Astrocyte (in vitro differentiated cells and primary cell): ENCODE results near the gene CD99L2. TPM values are rescaled to one million over a fixed set of nuclear protein-coding genes. Genes with fewer than 3 reads are reported as not detected.

Experiments
- DNase-seq: peaks from one replicate; pipeline ENCODE4 v3.0.0-alpha.2; 2010; ENCODE audit warnings: low read depth
- FAIRE-seq: peaks from 2 replicates; lab custom pipeline; 2011; peaks lifted over from hg19 to GRCh38; lab: Jason Lieb, UNC
- H2AFZ ChIP-seq: 2 replicates; pipeline ENCODE4 v1.6.0; 2012; ENCODE audit warnings: low read depth, low read length, inconsistent platforms
- H3K27ac ChIP-seq: 2 replicates; pipeline ENCODE4 v1.5.1; 2011; ENCODE audit warnings: low read depth, low read length, inconsistent platforms
- H3K27me3 ChIP-seq: 2 replicates; pipeline ENCODE4 v1.6.0; 2011; ENCODE audit warnings: low read length, inconsistent platforms; ENCODE audit not compliant: insufficient read depth
- H3K36me3 ChIP-seq: 2 replicates; pipeline ENCODE4 v1.5.1; 2011; ENCODE audit warnings: low read length, inconsistent platforms; ENCODE audit not compliant: insufficient read depth
- H3K4me1 ChIP-seq: 2 replicates; pipeline ENCODE4 v1.5.1; 2011; ENCODE audit warnings: low read length, inconsistent platforms; ENCODE audit not compliant: insufficient read depth
- H3K4me2 ChIP-seq: 2 replicates; pipeline ENCODE4 v1.6.0; 2012; ENCODE audit warnings: low read length, inconsistent platforms
- H3K4me3 ChIP-seq: 2 replicates; pipeline ENCODE4 v1.5.1; 2011; ENCODE audit warnings: low read depth, mild to moderate bottlenecking, low read length, inconsistent platforms; ENCODE audit not compliant: insufficient read depth
- H3K79me2 ChIP-seq: 2 replicates; pipeline ENCODE4 v1.6.0; 2012; ENCODE audit warnings: mild to moderate bottlenecking, low read length, inconsistent platforms; ENCODE audit not compliant: insufficient read depth
- H3K9ac ChIP-seq: 2 replicates; pipeline ENCODE4 v1.6.0; 2012; ENCODE audit warnings: mild to moderate bottlenecking, low read length, inconsistent platforms
- H3K9me3 ChIP-seq: 2 replicates; pipeline ENCODE4 v1.5.1; 2012; ENCODE audit warnings: low read depth, mild to moderate bottlenecking, low read length, inconsistent platforms; ENCODE audit not compliant: insufficient read depth
- H4K20me1 ChIP-seq: 2 replicates; pipeline ENCODE4 v1.6.0; 2012; ENCODE audit warnings: low read length, inconsistent platforms; ENCODE audit not compliant: insufficient read depth
- H3K27ac Mint-ChIP-seq: one replicate; pipeline ENCODE4 v1.8.0; 2021; ENCODE audit warnings: mild to moderate bottlenecking, mixed read lengths; ENCODE audit not compliant: unreplicated experiment
- H3K27me3 Mint-ChIP-seq: one replicate; pipeline ENCODE4 v1.8.0; 2021; ENCODE audit warnings: low read depth, mixed read lengths; ENCODE audit not compliant: unreplicated experiment
- H3K36me3 Mint-ChIP-seq: one replicate; pipeline ENCODE4 v1.8.0; 2021; ENCODE audit warnings: low read depth, mixed read lengths; ENCODE audit not compliant: unreplicated experiment
- H3K4me1 Mint-ChIP-seq: one replicate; pipeline ENCODE4 v1.8.0; 2021; ENCODE audit warnings: low read depth, mixed read lengths; ENCODE audit not compliant: unreplicated experiment
- H3K4me3 Mint-ChIP-seq: one replicate; pipeline ENCODE4 v1.8.0; 2021; ENCODE audit warnings: mild to moderate bottlenecking, moderate library complexity, mixed read lengths; ENCODE audit not compliant: unreplicated experiment
- H3K9me3 Mint-ChIP-seq: one replicate; pipeline ENCODE4 v1.8.0; 2021; ENCODE audit warnings: mild to moderate bottlenecking, mixed read lengths; ENCODE audit not compliant: unreplicated experiment
- CTCF ChIP-seq: IDR thresholded peaks from 2 replicates; pipeline ENCODE4 v1.5.1; 2011; ENCODE audit warnings: low read depth, mild to moderate bottlenecking, inconsistent platforms, low read length, moderate library complexity; ENCODE audit not compliant: insufficient read depth
- EZH2 ChIP-seq: IDR thresholded peaks from 2 replicates; pipeline ENCODE4 v1.6.1; 2012; ENCODE audit warnings: mild to moderate bottlenecking, low read length, inconsistent platforms; ENCODE audit not compliant: insufficient read depth
- total RNA-seq: library from RNA; stranded (reverse); gene quantifications from 2 replicates; pipeline ENCODE4 v1.2.1, GENCODE V29; 2021

CD99L2 gene
- total RNA-seq, 1 donor from 2014 or later = 38.4 TPM

- DNase-seq = no peak
- Histone ChIP-seq H3K79me2 (no peaks in the 10 kb centered on the region), H3K27me3 (no peaks in the 10 kb centered on the region), H3K4me3 (no peak overlapping the region), H3K9ac (no peak overlapping the region), H3K9me3 (no peaks in the 10 kb centered on the region), H2AFZ (no peak overlapping the region), H3K4me2 (no peak overlapping the region), H3K4me1 (peaks cover 7% of the 10 kb centered on the region), H4K20me1 (peaks cover 3% of the 10 kb centered on the region), H3K27ac (no peak overlapping the region), H3K36me3 (no peaks in the 10 kb centered on the region)
- H3K36me3 Mint-ChIP-seq = peaks cover 7% of the 10 kb centered on the region
- peaks cover 19% of the 10 kb centered on the region for H3K4me1 Mint-ChIP-seq
- no peaks in the 10 kb centered on the region for H3K27me3 Mint-ChIP-seq
- FAIRE-seq = no peak
- no peaks in the 10 kb centered on the region for H3K9me3 Mint-ChIP-seq
- no peak overlapping the region for H3K27ac Mint-ChIP-seq
- TF ChIP-seq EZH2 (no peak), CTCF (no peak)
- no peak overlapping the region for H3K4me3 Mint-ChIP-seq
These were observed 27.1 kb downstream of the CD99L2 start for GRCh38 chrX:150871341-150871811.

- TF ChIP-seq EZH2 = no peak
- TF ChIP-seq CTCF = no peak
- peaks cover 7% of the 10 kb centered on the region for H3K4me1 ChIP-seq
- Mint-ChIP-seq H3K36me3 (peaks cover 4% of the 10 kb centered on the region), H3K4me3 (no peak overlapping the region), H3K27ac (no peak overlapping the region), H3K27me3 (no peaks in the 10 kb centered on the region), H3K4me1 (peaks cover 19% of the 10 kb centered on the region), H3K9me3 (no peaks in the 10 kb centered on the region)
- FAIRE-seq (peak; percentile 97), DNase-seq (no peak)
- H3K79me2 ChIP-seq = no peaks in the 10 kb centered on the region
- no peaks in the 10 kb centered on the region for H3K9me3 ChIP-seq
- peaks cover 3% of the 10 kb centered on the region for H4K20me1 ChIP-seq
- H3K4me2 ChIP-seq = no peak overlapping the region
- H3K4me3 ChIP-seq = no peak overlapping the region
- no peaks in the 10 kb centered on the region for H3K36me3 ChIP-seq
- no peak overlapping the region for H3K9ac ChIP-seq
- H3K27me3 ChIP-seq = no peaks in the 10 kb centered on the region
- H2AFZ ChIP-seq = no peak overlapping the region
- H3K27ac ChIP-seq = no peak overlapping the region
These were observed 27.8 kb downstream of the CD99L2 start for GRCh38 chrX:150870487-150871340.

DNA sequence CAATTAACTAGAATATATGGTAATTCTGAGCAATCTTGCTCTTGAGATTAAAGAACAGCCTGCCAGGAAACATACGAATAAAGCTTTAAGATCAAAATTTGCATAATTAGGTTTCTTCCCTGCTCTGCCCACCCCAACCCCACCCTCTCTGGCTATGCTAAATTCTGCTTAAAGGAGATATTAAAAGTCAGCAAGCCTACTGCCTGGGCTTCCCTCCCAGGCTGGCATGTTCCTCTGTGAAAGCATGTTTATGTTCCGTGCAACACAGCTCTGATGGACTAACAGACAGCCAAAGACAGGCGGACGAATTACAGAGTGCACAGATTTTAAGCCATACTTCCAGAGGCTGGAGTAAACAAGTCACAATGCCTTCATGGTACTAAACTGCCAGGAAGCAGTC lies 28.4 kb downstream of the CD99L2 start:
- FAIRE-seq (no peak), DNase-seq (no peak)
- no peaks in the 10 kb centered on the region for H3K79me2 ChIP-seq
- no peaks in the 10 kb centered on the region for H3K9me3 ChIP-seq
- no peaks in the 10 kb centered on the region for H3K27me3 ChIP-seq
- no peaks in the 10 kb centered on the region for H3K36me3 ChIP-seq
- H4K20me1 ChIP-seq = peaks cover 3% of the 10 kb centered on the region
- H3K27ac ChIP-seq = no peak overlapping the region
- TF ChIP-seq EZH2 (no peak), CTCF (no peak)
- peaks cover 7% of the 10 kb centered on the region for H3K4me1 ChIP-seq
- H3K9ac ChIP-seq = no peak overlapping the region
- Mint-ChIP-seq H3K9me3 (no peaks in the 10 kb centered on the region), H3K36me3 (no peaks in the 10 kb centered on the region), H3K27me3 (no peaks in the 10 kb centered on the region), H3K4me3 (no peak overlapping the region), H3K4me1 (peaks cover 19% of the 10 kb centered on the region), H3K27ac (no peak overlapping the region)
- no peak overlapping the region for H3K4me3 ChIP-seq
- H3K4me2 ChIP-seq = no peak overlapping the region
- no peak overlapping the region for H2AFZ ChIP-seq
